Fibroblast of villous mesenchyme (primary cell): ENCODE data around the gene PODXL. TPM values are rescaled to one million over a fixed set of nuclear protein-coding genes. Genes with fewer than 3 reads are reported as not detected.

Experiments
- DNase-seq: peaks from one replicate; pipeline ENCODE4 v3.0.0-alpha.2; 2010; ENCODE audit warnings: low read depth
- H3K4me3 ChIP-seq: 2 replicates; pipeline ENCODE4 v1.5.1; 2011; ENCODE audit warnings: low read depth, mild to moderate bottlenecking, low read length
- CTCF ChIP-seq: IDR thresholded peaks from 2 replicates; pipeline ENCODE4 v1.5.1; 2012; ENCODE audit warnings: low read depth, mild to moderate bottlenecking, low read length; ENCODE audit not compliant: insufficient read depth
- total RNA-seq: library from RNA; depleted of rRNA; stranded (reverse); fragments of >200 nt; gene quantifications from 2 replicates; pipeline ENCODE4 v1.2.3, GENCODE V29; 2012

Gene PODXL
- total RNA-seq, 1 donor = 17.3 TPM

- no peak overlapping the region for H3K4me3 ChIP-seq
- TF ChIP-seq CTCF = peak; percentile 99
- DNase-seq = peak; percentile 81
Measured at GRCh38 chr7:131513245-131514061, 43.0 kb downstream of the PODXL start.

- TF ChIP-seq CTCF = no peak
- no peak for DNase-seq
- H3K4me3 ChIP-seq = no peak overlapping the region
Measured at GRCh38 chr7:131511774-131512535, 44.5 kb downstream of the PODXL start.

- DNase-seq = no peak
- no peak for TF ChIP-seq CTCF
- H3K4me3 ChIP-seq = no peak overlapping the region
Measured at GRCh38 chr7:131511071-131511470, 45.4 kb downstream of the PODXL start.

- no peak overlapping the region for H3K4me3 ChIP-seq
- TF ChIP-seq CTCF = no peak
- DNase-seq = no peak
Measured at GRCh38 chr7:131509781-131510180, 46.6 kb downstream of the PODXL start.

GRCh38 chr7:131508754-131509486 lies 47.5 kb downstream of the PODXL start:
- no peak for TF ChIP-seq CTCF
- no peak for DNase-seq
- H3K4me3 ChIP-seq = no peak overlapping the region

GRCh38 chr7:131507592-131508331 lies 48.7 kb downstream of the PODXL start:
- peak; percentile 70 for DNase-seq
- H3K4me3 ChIP-seq = no peak overlapping the region
- TF ChIP-seq CTCF = peak; percentile 93
